ENCODE data around the gene FBRSL1. TPM values are rescaled to one million over a fixed set of nuclear protein-coding genes. Genes with fewer than 3 reads are reported as not detected.

Gene FBRSL1
- total and polyA plus RNA-seq, 9 donors = 3.2 to 69.5 (median 32.2) TPM

DNA sequence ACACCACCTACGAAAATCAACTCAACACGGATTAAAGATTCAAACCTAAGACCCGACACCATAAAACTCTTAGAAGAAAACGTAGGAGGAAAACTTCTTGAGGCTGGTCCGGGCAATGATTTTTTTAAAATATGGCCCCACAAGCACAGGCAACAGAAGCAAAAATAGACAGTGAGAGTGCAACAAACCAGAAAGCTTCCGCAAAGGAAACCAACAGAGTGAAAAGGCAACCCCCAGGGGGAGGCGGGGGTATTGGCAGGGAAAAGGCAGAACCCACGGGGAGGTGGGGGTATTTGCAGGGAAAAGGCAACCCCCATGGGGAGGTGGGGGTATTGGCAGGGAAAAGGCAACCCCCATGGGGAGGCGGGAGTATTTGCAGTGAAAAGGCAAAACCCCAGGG, 20.5 kb upstream of the FBRSL1 start:
- 26 to 33% (median 27%) methylated on average over 9 of the region's 9 CpGs for WGBS, 3 donors
- TF ChIP-seq, protein P1, sequence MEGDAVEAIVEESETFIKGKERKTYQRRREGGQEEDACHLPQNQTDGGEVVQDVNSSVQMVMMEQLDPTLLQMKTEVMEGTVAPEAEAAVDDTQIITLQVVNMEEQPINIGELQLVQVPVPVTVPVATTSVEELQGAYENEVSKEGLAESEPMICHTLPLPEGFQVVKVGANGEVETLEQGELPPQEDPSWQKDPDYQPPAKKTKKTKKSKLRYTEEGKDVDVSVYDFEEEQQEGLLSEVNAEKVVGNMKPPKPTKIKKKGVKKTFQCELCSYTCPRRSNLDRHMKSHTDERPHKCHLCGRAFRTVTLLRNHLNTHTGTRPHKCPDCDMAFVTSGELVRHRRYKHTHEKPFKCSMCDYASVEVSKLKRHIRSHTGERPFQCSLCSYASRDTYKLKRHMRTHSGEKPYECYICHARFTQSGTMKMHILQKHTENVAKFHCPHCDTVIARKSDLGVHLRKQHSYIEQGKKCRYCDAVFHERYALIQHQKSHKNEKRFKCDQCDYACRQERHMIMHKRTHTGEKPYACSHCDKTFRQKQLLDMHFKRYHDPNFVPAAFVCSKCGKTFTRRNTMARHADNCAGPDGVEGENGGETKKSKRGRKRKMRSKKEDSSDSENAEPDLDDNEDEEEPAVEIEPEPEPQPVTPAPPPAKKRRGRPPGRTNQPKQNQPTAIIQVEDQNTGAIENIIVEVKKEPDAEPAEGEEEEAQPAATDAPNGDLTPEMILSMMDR (IDR thresholded peaks at IDR 0.05) = no peak
- no peak for TF ChIP-seq POLR2A (IDR thresholded peaks at IDR 0.05)
- Histone ChIP-seq H3K36me3 (no peaks in the 10 kb centered on the region), H3K27me3 (no peaks in the 10 kb centered on the region), H3K27ac (no peak overlapping the region), H3K4me1 (ENCODE audit: insufficient read depth) (peaks cover 1% of the 10 kb centered on the region), H3K4me3 (no peak overlapping the region), H3K9me3 (no peaks in the 10 kb centered on the region)
- no peak for DNase-seq
- intact Hi-C loops (cut with DNase I) = no loop called here

- TF ChIP-seq EP300 (IDR thresholded peaks at IDR 0.05) = no peak
- TF ChIP-seq, protein P1 (IDR thresholded peaks at IDR 0.05) = no peak
- TF ChIP-seq POLR2A (IDR thresholded peaks at IDR 0.05) = no peak
- intact Hi-C loops (cut with DNase I) = no loop called here
- no peaks in the 10 kb centered on the region for H3K27me3 ChIP-seq
- 0 to 20% methylated on average over 1 to 2 of the region's 3 CpGs; no CpG with 5 or more reads in 1 of the 3 donors for WGBS, 3 donors
- no peak overlapping the region for H3K27ac ChIP-seq
- DNase-seq = no peak
- peaks cover 1% of the 10 kb centered on the region for H3K4me1 ChIP-seq (ENCODE audit: insufficient read depth)
- H3K36me3 ChIP-seq = no peaks in the 10 kb centered on the region
- H3K4me3 ChIP-seq = no peak overlapping the region
- no peaks in the 10 kb centered on the region for H3K9me3 ChIP-seq
Observed at GRCh38 chr12:132470397-132470796, 19.6 kb upstream of the FBRSL1 start.

DNA sequence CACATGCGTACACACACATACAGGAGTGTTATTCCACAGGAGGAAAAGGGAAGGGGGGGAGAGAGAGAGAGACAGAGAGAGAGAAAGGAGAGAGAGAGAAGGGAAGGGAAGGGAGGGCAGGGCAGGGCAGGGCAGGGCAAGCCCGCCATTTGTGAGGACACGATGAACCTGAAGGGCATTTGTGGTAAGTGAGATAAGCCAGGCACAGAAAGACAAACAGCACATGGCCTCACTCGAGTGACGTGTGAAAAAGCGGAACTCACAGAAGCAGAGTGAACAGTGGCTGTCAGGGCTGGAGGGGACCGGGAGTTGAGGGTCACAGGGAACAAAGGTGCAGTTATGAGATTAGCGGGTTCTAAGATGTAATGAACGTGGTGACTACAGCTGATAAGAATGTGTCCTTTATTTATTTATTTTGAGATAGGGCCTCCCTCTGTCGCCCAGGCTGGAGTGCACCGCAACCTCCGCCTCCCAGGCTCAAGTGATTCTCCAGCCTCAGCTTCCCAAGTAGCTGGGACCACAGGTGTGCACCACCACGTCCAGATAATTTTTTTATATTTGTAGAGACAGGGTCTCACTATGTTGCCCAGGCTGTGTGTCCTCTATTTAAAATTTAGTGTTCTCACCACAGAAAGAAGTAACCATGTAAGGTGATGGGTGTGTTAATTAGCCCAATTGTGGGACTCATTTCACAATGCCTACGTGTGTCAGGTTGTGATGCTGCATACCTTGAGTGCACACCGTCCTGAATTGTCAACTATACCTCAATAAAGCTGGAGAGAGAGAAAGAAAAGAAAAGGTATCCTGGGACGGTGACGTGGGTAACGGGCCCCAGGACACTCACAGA, 18.7 kb upstream of the FBRSL1 start:
- Histone ChIP-seq H3K27ac (no peak overlapping the region), H3K4me1 (ENCODE audit: insufficient read depth) (peaks cover 1% of the 10 kb centered on the region), H3K27me3 (no peaks in the 10 kb centered on the region), H3K36me3 (no peaks in the 10 kb centered on the region), H3K9me3 (no peaks in the 10 kb centered on the region), H3K4me3 (no peak overlapping the region)
- no peak for DNase-seq
- intact Hi-C loops (cut with DNase I) = no loop called here
- WGBS, 3 donors = 60 to 65% (median 65%) methylated on average over 18 of the region's 18 CpGs
- no peak for TF ChIP-seq POLR2A (IDR thresholded peaks at IDR 0.05)
- TF ChIP-seq EP300 (IDR thresholded peaks at IDR 0.05) = no peak
- TF ChIP-seq, protein P1 (IDR thresholded peaks at IDR 0.05) = no peak

GRCh38 chr12:132471858-132472255, 18.1 kb upstream of the FBRSL1 start:
- Histone ChIP-seq H3K4me3 (no peak overlapping the region), H3K9me3 (no peaks in the 10 kb centered on the region), H3K27me3 (no peaks in the 10 kb centered on the region), H3K27ac (no peak overlapping the region), H3K4me1 (ENCODE audit: insufficient read depth) (peaks cover 1% of the 10 kb centered on the region), H3K36me3 (no peaks in the 10 kb centered on the region)
- no peak for TF ChIP-seq POLR2A (IDR thresholded peaks at IDR 0.05)
- TF ChIP-seq, protein P1 (IDR thresholded peaks at IDR 0.05) = no peak
- TF ChIP-seq EP300 (IDR thresholded peaks at IDR 0.05) = no peak
- intact Hi-C loops (cut with DNase I) = no loop called here
- peak in 1 of 5 donors; percentile 4 for DNase-seq
- WGBS, 3 donors = 79 to 87% (median 84%) methylated on average over 16 of the region's 16 CpGs

Measured in ovary (tissue), 9 donors.